Cardiac muscle cell (in vitro differentiated cells and primary cell): ENCODE results near the gene PRPF40B. TPM values are rescaled to one million over a fixed set of nuclear protein-coding genes. Genes with fewer than 3 reads are reported as not detected.

Experiments
- DNase-seq, 2 donors: peaks; one replicate each; pipeline versions ENCODE4 v3.0.0 to v3.0.0-alpha.2; 2010 to 2017; ENCODE audit warnings: low read depth in 1 of 2, low spot score in 1 of 2
- H3K27ac ChIP-seq: fragments of 200-600 bp; sonication (generic); 2 replicates; pipeline ENCODE4 v1.5.1; 2016
- H3K27me3 ChIP-seq: fragments of 200-600 bp; sonication (generic); 2 replicates; pipeline ENCODE4 v1.6.0; 2016; ENCODE audit warnings: control low read depth
- H3K36me3 ChIP-seq: fragments of 200-600 bp; sonication (generic); 2 replicates; pipeline ENCODE4 v1.5.1; 2016; ENCODE audit warnings: control low read depth
- H3K4me1 ChIP-seq: fragments of 200-600 bp; sonication (generic); 2 replicates; pipeline ENCODE4 v1.8.1; 2017; ENCODE audit warnings: low read depth, mild to moderate bottlenecking, mixed run types
- H3K4me3 ChIP-seq: fragments of 200-600 bp; sonication (generic); 2 replicates; pipeline ENCODE4 v1.5.1; 2016; ENCODE audit warnings: mild to moderate bottlenecking
- H3K9me3 ChIP-seq: fragments of 200-600 bp; sonication (generic); 2 replicates; pipeline ENCODE4 v1.5.1; 2017; ENCODE audit warnings: low read depth, mild to moderate bottlenecking, control low read depth
- CTCF ChIP-seq: IDR thresholded peaks from 2 replicates; pipeline ENCODE4 v1.5.1; 2012; ENCODE audit warnings: low read depth, mild to moderate bottlenecking, low read length
- polyA plus RNA-seq: library from polyadenylated mRNA; unstranded; fragments of >200 nt; fragmentation: Nextera tagmentation; extraction: Ambion mirVana; gene quantifications from 2 replicates; pipeline ENCODE4 v1.2.1, GENCODE V29; 2016
- total RNA-seq: library from RNA; depleted of rRNA; stranded (reverse); fragments of >200 nt; gene quantifications from 2 replicates; pipeline ENCODE4 v1.2.3, GENCODE V29; 2016

The PRPF40B gene
- total and polyA plus RNA-seq, 2 experiments from 2014 or later, result 46.4 to 52.9 TPM

DNA sequence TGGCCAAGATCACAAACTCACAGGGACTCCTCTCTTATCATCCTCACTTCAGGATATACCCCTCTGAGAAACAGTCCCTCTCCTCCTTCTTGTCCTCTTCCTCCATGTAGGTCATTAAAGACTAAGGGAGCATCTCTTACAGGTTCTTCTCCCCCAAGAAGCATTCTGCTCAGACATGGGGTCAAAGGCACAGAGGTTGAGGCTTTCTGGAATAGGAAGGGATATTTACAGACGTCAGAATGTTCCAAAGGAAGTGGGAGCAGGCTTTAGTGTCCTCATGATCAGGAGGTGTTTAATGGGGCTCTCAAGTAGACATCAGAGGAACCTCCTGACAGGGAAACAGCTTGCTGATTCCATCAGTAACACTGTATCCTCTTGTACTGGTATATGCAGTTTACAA is 36.4 kb downstream of the PRPF40B start:
- no peak overlapping the region for H3K4me3 ChIP-seq
- TF ChIP-seq CTCF, result no peak
- no peaks in the 10 kb centered on the region for H3K36me3 ChIP-seq
- H3K27ac ChIP-seq, result no peak overlapping the region
- no peak for DNase-seq
- H3K27me3 ChIP-seq, result no peaks in the 10 kb centered on the region
- peaks cover 20% of the 10 kb centered on the region for H3K4me1 ChIP-seq
- no peaks in the 10 kb centered on the region for H3K9me3 ChIP-seq

- Histone ChIP-seq H3K27ac (no peak overlapping the region), H3K27me3 (no peaks in the 10 kb centered on the region), H3K4me3 (no peak overlapping the region), H3K36me3 (no peaks in the 10 kb centered on the region), H3K9me3 (no peaks in the 10 kb centered on the region), H3K4me1 (peaks cover 20% of the 10 kb centered on the region)
- no peak for DNase-seq
- TF ChIP-seq CTCF, result no peak
These were observed 37.8 kb downstream of the PRPF40B start for GRCh38 chr12:49661191-49661590.

- Histone ChIP-seq H3K9me3 (no peaks in the 10 kb centered on the region), H3K4me3 (no peak overlapping the region), H3K27me3 (no peaks in the 10 kb centered on the region), H3K4me1 (peaks cover 20% of the 10 kb centered on the region), H3K36me3 (no peaks in the 10 kb centered on the region), H3K27ac (no peak overlapping the region)
- no peak for TF ChIP-seq CTCF
- DNase-seq, result no peak
These were observed 38.4 kb downstream of the PRPF40B start for GRCh38 chr12:49661746-49662145.

GRCh38 chr12:49662998-49663843 is 39.9 kb downstream of the PRPF40B start:
- Histone ChIP-seq H3K27ac (peak overlapping the region; percentile 93), H3K4me3 (no peak overlapping the region), H3K4me1 (peaks cover 20% of the 10 kb centered on the region), H3K27me3 (no peaks in the 10 kb centered on the region), H3K36me3 (no peaks in the 10 kb centered on the region), H3K9me3 (no peaks in the 10 kb centered on the region)
- TF ChIP-seq CTCF, result no peak
- peak; percentile 84 to 95 for DNase-seq

- H3K4me1 ChIP-seq, result peaks cover 20% of the 10 kb centered on the region
- H3K27me3 ChIP-seq, result no peaks in the 10 kb centered on the region
- H3K36me3 ChIP-seq, result no peaks in the 10 kb centered on the region
- H3K4me3 ChIP-seq, result no peak overlapping the region
- H3K27ac ChIP-seq, result peak overlapping the region; percentile 93
- no peak for TF ChIP-seq CTCF
- no peaks in the 10 kb centered on the region for H3K9me3 ChIP-seq
- DNase-seq, result no peak
These were observed 40.8 kb downstream of the PRPF40B start for GRCh38 chr12:49664167-49664566.
